Gastrocnemius medialis (tissue), 4 donors: ENCODE results near the gene PTPRN2.

Source experiments
- CTCF ChIP-seq, 5 experiments: fragments of 450-650 bp in 3 of 5; fragments of 200-600 bp in 2 of 5; sonication (generic) in 2 of 5; IDR thresholded peaks in 4 of 5; conservative IDR thresholded peaks in 1 of 5; 1 replicate in 4 of 5; 2 replicates in 1 of 5; pipeline ENCODE4 v1.5.1; 2016 to 2019; ENCODE audit warnings: antibody characterized with exemption in 5 of 5, mild to moderate bottlenecking in 3 of 5, moderate library complexity in 3 of 5
- POLR2A ChIP-seq, 2 donors: fragments of 450-650 bp; IDR thresholded peaks; one replicate each; pipeline ENCODE4 v1.6.1; 2017; ENCODE audit warnings: antibody characterized with exemption in 2 of 2, mild to moderate bottlenecking in 2 of 2, moderate library complexity in 2 of 2

- TF ChIP-seq CTCF (IDR thresholded peaks at IDR 0.05 in 4 of 5, conservative IDR thresholded peaks at IDR 0.05 in 1 of 5), result no peak
- TF ChIP-seq POLR2A (IDR thresholded peaks at IDR 0.05), result no peak
Measured at GRCh38 chr7:157561523-157561785, 1026.2 kb downstream of the PTPRN2 start.
